Small intestine (tissue), 7 donors: ENCODE data around the gene OR2AP1. TPM values are rescaled to one million over a fixed set of nuclear protein-coding genes. Genes with fewer than 3 reads are reported as not detected.
A peak's percentile ranks its signal among the peaks of the same experiment; 100 is the strongest.
"Not testable (repeated sequence)": the region's sequence is repeated elsewhere in the genome, so short reads cannot be mapped to it uniquely, and the experiment has no call there.

Experiments
- DNase-seq, 2 donors: peaks; one replicate each; pipeline versions ENCODE4 v3.0.0 to v3.0.0-alpha.2; 2013
- FAIRE-seq: peaks from 2 replicates; lab custom pipeline; 2012; peaks lifted over from hg19 to GRCh38; lab: Jason Lieb, UNC
- H3K27ac ChIP-seq, 3 donors: one replicate each; pipeline ENCODE4 v1.5.1; 2013; ENCODE audit warnings: low read length in 2 of 3, mild to moderate bottlenecking in 2 of 3, control low read depth in 1 of 3, inconsistent platforms in 1 of 3, low read depth in 1 of 3, moderate library complexity in 1 of 3
- H3K27me3 ChIP-seq, 3 donors: one replicate each; pipeline ENCODE4 v1.6.1; 2013; ENCODE audit warnings: low read length in 3 of 3, inconsistent platforms in 1 of 3; ENCODE audit not compliant: control insufficient read depth in 3 of 3, insufficient read depth in 3 of 3
- H3K36me3 ChIP-seq, 3 donors: one replicate each; pipeline ENCODE4 v1.6.1; 2013; ENCODE audit warnings: low read length in 3 of 3, inconsistent platforms in 1 of 3, low read depth in 1 of 3, mild to moderate bottlenecking in 1 of 3, moderate library complexity in 1 of 3; ENCODE audit not compliant: control insufficient read depth in 3 of 3, insufficient read depth in 2 of 3
- H3K4me1 ChIP-seq, 3 donors: one replicate each; pipeline ENCODE4 v1.6.1; 2013; ENCODE audit warnings: low read length in 2 of 3, inconsistent platforms in 1 of 3, low read depth in 1 of 3, mild to moderate bottlenecking in 1 of 3, moderate library complexity in 1 of 3; ENCODE audit not compliant: control insufficient read depth in 3 of 3, insufficient read depth in 2 of 3
- H3K4me3 ChIP-seq, 3 donors: one replicate each; pipeline ENCODE4 v1.5.1; 2013; ENCODE audit warnings: low read length in 3 of 3, control low read depth in 1 of 3, inconsistent platforms in 1 of 3, low read depth in 1 of 3, mild to moderate bottlenecking in 1 of 3, moderate library complexity in 1 of 3
- H3K9me3 ChIP-seq, 2 donors: one replicate each; pipeline ENCODE4 v1.6.1; 2013; ENCODE audit warnings: low read depth in 1 of 2, low read length in 1 of 2; ENCODE audit not compliant: control insufficient read depth in 2 of 2, insufficient read depth in 1 of 2
- WGBS, 3 donors: extraction: QIAGEN DNeasy Blood & Tissue Kit; methylation state at CpG; one replicate each; pipeline ENCODE4 v1.1.7; 2013; 5-methylcytosine and 5-hydroxymethylcytosine counted together
- polyA plus RNA-seq, 4 donors: library from polyadenylated mRNA; stranded (reverse) in 3 of 4; unstranded in 1 of 4; fragments of 200-250 nt in 3 of 4; fragments of 120-200 nt in 1 of 4; gene quantifications; one replicate each; pipeline versions ENCODE4 v1.2.1 to v1.2.3, GENCODE V29; 2013
- donor health status: healthy with polysubstance abuse.
- donor health status: control.
- donor health status: control.
- donor health status: Bipolar disorder and iron deficiency.
- donor health status: healthy.

OR2AP1 gene
- polyA plus RNA-seq, 4 donors: not detected

DNA sequence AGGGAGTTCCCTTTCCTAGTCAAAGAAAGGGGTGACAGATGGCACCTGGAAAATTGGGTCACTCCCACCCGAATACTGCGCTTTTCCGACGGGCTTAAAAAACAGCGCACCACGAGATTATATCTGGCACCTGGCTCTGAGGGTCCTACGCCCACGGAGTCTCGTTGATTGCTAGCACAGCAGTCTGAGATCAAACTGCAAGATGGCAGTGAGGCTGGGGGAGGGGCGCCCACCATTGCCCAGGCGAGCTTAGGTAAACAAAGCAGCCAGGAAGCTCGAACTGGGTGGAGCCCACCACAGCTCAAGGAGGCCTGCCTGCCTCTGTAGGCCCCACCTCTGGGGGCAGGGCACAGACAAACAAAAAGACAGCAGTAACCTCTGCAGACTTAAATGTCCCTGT, 17.9 kb downstream of the OR2AP1 start:
- not testable (repeated sequence) for DNase-seq, FAIRE-seq, H3K36me3 ChIP-seq, H3K4me3 ChIP-seq, H3K4me1 ChIP-seq, H3K9me3 ChIP-seq, H3K27me3 ChIP-seq, H3K27ac ChIP-seq
- WGBS, 3 donors: 65 to 68% (median 65%) methylated on average over 12 of the region's 12 CpGs

DNA sequence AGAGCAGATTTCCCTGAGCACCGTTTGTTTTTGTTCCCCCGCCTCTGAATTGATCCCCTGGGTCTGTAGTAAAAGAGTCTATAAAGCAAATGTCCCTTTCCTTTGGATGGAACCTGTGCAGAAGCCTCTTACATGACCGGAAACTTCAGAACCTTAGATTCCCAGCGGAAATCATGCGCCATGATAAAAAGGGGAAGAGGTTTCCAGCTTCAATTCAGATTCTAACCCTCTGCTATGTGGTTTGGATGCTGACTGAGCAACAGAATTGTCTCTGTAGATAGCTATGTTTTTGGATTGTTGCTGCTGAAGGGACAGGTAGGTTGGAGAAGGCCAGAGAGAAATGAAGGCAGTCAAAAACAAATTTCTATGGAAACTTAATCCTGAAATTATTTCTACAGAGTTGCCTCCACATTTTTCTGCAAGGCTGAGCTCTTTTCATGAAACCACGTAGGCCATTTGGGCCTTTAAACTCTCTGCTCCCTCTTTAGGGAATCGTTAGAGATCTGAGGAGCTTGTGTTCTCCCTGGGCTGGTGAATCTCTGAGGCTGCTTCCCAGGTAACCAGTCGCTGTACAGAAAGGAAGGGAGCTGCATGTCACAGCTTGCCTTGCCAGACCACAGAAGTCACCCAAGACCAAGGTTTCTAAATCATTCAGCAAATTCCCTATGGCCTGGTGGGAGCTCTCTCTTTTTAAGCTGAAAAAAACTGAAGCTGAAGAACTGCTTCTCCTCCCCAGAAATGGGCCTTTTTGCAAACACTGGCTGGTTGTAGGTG, 35.7 kb downstream of the OR2AP1 start:
- no peak overlapping the region for H3K4me3 ChIP-seq
- no peak for FAIRE-seq
- no peaks in the 10 kb centered on the region for H3K36me3 ChIP-seq
- no peaks in the 10 kb centered on the region for H3K4me1 ChIP-seq
- peaks cover 0 to 3% (median 0%) of the 10 kb centered on the region in 3 donors for H3K27me3 ChIP-seq
- H3K27ac ChIP-seq: no peak overlapping the region
- WGBS, 3 donors: 67 to 71% (median 69%) methylated on average over 8 of the region's 8 CpGs
- DNase-seq: no peak
- no peaks in the 10 kb centered on the region for H3K9me3 ChIP-seq

GRCh38 chr12:55610598-55610997, 38.3 kb downstream of the OR2AP1 start:
- FAIRE-seq (no peak), DNase-seq (no peak)
- Histone ChIP-seq H3K27me3 (peaks cover 0 to 3% (median 0%) of the 10 kb centered on the region in 3 donors), H3K4me3 (no peak overlapping the region), H3K27ac (no peak overlapping the region), H3K36me3 (no peaks in the 10 kb centered on the region), H3K4me1 (no peaks in the 10 kb centered on the region), H3K9me3 (peaks cover 0 to 4% of the 10 kb centered on the region in 2 donors)
- 78 to 85% (median 84%) methylated on average over 1 of the region's 1 CpG for WGBS, 3 donors

GRCh38 chr12:55612646-55613045, 40.4 kb downstream of the OR2AP1 start:
- no peak for FAIRE-seq
- no peak for DNase-seq
- no peak overlapping the region for H3K27ac ChIP-seq
- peaks cover 0 to 20% of the 10 kb centered on the region in 2 donors for H3K9me3 ChIP-seq
- H3K4me3 ChIP-seq: no peak overlapping the region
- 54 to 64% (median 57%) methylated on average over 2 of the region's 2 CpGs for WGBS, 3 donors
- no peaks in the 10 kb centered on the region for H3K36me3 ChIP-seq
- H3K4me1 ChIP-seq: no peaks in the 10 kb centered on the region
- peaks cover 0 to 3% (median 0%) of the 10 kb centered on the region in 3 donors for H3K27me3 ChIP-seq

DNA sequence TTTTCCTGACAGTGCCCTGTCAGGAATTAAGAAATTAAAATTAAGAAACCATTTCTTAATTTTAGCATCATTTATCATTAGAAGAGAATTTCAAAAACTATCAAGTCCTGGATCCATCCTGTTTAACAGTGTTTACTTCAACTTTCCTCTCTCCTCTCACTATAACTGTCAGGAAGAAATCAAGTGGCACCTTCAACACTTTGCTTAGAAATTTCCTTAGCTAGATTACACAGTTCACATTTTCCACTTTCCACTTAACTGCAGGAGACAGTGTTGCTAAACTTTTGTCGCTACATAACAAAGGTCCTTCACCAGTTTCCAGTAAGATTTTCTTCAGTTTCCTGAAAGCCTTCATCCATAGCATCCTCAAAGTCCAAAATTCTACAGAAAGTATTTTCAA, 42.5 kb downstream of the OR2AP1 start:
- no peak for FAIRE-seq
- H3K36me3 ChIP-seq: no peaks in the 10 kb centered on the region

DNA sequence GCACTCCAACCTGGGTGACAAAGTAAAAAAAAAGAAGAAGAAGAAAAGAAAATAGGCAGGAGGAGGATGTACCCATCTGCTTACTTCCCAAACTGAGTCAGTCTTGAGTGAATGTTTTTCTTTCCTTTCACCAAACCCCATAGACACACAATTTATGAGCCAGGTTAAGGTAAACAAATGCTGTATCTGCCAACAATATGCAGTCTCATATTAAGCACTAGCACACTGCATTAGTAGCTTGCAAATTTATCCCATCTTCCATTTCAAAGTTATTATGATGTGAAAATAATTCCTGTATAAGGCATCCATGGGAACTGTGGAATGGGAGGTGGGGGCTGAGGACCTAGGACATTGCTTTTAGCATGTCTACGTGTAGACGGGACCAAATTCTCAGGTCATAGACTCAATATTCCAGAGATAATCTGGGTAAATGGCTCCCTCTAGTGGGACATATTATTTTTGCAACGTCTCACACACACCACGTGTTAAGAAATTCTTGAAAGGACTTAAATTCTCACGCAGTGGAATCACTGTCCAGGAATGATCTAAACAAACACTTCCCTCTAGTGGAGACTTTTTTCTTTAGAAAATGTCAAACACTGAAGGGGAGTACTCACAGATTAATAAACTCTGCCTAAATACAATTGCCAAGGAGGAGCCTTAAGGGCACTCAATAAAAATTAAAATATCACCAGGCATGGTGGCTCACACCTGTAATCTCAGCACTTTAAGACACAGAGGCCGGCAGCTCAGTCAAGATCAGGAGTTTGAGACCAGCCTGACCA, 47.3 kb downstream of the OR2AP1 start:
- peaks cover 0 to 2% (median 0%) of the 10 kb centered on the region in 3 donors for H3K27me3 ChIP-seq
- peaks cover 0 to 22% of the 10 kb centered on the region in 2 donors for H3K9me3 ChIP-seq
- H3K36me3 ChIP-seq: no peaks in the 10 kb centered on the region
- no peaks in the 10 kb centered on the region for H3K4me1 ChIP-seq
- H3K27ac ChIP-seq: no peak overlapping the region
- peak; percentile 84 for FAIRE-seq
- DNase-seq: peak; percentile 83 to 92
- no peak overlapping the region for H3K4me3 ChIP-seq
- WGBS, 3 donors: 2 to 4% (median 3%) methylated on average over 6 of the region's 6 CpGs

More for the DNA sequence above, 42.5 kb downstream of the OR2AP1 start:
- WGBS, 3 donors: 95 to 100% (median 98%) methylated on average over 1 of the region's 1 CpG
- peaks cover 0 to 3% (median 0%) of the 10 kb centered on the region in 3 donors for H3K27me3 ChIP-seq
- peaks cover 0 to 22% of the 10 kb centered on the region in 2 donors for H3K9me3 ChIP-seq
- no peak overlapping the region for H3K4me3 ChIP-seq
- no peaks in the 10 kb centered on the region for H3K4me1 ChIP-seq
- H3K27ac ChIP-seq: no peak overlapping the region
- no peak for DNase-seq

DNA sequence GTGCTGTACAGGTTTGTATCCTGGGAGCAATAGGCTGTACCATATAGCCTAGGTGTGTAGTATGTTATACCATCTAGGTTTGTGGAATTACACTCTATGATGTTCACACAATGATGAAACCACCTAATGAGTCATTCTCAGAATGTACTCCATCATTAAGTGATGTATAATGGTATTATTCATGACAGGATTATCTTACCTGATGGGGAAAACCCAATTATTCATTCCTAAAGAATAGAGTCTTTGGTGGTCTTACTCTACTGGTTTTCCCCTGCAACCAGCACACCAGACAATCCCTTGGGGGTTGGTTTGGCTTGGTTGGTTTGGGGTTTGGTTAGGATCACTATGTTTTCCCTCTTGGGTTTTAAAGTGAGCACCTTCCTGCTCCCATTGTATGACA, 51.8 kb downstream of the OR2AP1 start:
- Histone ChIP-seq H3K4me1 (no peaks in the 10 kb centered on the region), H3K27ac (no peak overlapping the region), H3K9me3 (no peaks in the 10 kb centered on the region), H3K27me3 (peaks cover 0 to 7% (median 0%) of the 10 kb centered on the region in 3 donors), H3K4me3 (no peak overlapping the region), H3K36me3 (no peaks in the 10 kb centered on the region)
- FAIRE-seq: no peak
- DNase-seq: no peak
